ENCODE data around the gene CEP104.

DNA sequence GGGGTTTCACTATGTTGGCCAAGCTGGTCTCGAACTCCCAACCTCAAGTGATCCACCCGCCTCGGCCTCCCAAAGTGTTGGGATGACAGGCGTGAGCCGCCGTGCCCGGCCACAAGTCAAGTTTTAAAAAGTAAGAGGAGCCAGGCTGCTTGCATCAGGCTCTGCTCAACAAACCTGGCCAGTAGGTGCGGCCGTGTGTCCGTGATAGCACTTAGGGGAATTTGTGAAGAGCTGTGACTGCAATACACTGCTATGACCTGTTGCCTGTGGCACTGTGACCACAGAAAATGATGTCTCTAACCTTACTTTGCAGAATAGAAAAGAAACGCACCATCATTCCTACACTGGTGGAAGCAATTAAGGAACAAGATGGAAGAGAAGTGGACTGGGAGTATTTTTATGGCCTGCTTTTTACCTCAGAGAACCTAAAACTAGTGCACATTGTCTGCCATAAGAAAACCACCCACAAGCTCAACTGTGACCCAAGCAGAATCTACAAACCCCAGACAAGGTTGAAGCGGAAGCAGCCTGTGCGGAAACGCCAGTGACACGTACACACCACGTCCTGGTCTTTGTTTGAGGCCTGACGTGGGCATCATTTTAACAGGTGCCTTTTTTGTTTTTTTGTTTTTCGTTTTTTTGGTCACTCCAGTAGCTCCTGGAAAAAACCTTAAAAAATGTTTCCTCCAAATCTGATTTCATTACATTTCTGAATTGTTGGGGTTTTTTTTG lies 26.3 kb upstream of the CEP104 start:
- TF ChIP-seq, protein P1, sequence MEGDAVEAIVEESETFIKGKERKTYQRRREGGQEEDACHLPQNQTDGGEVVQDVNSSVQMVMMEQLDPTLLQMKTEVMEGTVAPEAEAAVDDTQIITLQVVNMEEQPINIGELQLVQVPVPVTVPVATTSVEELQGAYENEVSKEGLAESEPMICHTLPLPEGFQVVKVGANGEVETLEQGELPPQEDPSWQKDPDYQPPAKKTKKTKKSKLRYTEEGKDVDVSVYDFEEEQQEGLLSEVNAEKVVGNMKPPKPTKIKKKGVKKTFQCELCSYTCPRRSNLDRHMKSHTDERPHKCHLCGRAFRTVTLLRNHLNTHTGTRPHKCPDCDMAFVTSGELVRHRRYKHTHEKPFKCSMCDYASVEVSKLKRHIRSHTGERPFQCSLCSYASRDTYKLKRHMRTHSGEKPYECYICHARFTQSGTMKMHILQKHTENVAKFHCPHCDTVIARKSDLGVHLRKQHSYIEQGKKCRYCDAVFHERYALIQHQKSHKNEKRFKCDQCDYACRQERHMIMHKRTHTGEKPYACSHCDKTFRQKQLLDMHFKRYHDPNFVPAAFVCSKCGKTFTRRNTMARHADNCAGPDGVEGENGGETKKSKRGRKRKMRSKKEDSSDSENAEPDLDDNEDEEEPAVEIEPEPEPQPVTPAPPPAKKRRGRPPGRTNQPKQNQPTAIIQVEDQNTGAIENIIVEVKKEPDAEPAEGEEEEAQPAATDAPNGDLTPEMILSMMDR (IDR thresholded peaks at IDR 0.05; ENCODE audit: low read depth, low read length, missing input control): no peak
- TF ChIP-seq, protein P2, sequence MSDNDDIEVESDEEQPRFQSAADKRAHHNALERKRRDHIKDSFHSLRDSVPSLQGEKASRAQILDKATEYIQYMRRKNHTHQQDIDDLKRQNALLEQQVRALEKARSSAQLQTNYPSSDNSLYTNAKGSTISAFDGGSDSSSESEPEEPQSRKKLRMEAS (IDR thresholded peaks at IDR 0.05): no peak
- TF ChIP-seq, protein P3, sequence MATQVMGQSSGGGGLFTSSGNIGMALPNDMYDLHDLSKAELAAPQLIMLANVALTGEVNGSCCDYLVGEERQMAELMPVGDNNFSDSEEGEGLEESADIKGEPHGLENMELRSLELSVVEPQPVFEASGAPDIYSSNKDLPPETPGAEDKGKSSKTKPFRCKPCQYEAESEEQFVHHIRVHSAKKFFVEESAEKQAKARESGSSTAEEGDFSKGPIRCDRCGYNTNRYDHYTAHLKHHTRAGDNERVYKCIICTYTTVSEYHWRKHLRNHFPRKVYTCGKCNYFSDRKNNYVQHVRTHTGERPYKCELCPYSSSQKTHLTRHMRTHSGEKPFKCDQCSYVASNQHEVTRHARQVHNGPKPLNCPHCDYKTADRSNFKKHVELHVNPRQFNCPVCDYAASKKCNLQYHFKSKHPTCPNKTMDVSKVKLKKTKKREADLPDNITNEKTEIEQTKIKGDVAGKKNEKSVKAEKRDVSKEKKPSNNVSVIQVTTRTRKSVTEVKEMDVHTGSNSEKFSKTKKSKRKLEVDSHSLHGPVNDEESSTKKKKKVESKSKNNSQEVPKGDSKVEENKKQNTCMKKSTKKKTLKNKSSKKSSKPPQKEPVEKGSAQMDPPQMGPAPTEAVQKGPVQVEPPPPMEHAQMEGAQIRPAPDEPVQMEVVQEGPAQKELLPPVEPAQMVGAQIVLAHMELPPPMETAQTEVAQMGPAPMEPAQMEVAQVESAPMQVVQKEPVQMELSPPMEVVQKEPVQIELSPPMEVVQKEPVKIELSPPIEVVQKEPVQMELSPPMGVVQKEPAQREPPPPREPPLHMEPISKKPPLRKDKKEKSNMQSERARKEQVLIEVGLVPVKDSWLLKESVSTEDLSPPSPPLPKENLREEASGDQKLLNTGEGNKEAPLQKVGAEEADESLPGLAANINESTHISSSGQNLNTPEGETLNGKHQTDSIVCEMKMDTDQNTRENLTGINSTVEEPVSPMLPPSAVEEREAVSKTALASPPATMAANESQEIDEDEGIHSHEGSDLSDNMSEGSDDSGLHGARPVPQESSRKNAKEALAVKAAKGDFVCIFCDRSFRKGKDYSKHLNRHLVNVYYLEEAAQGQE (IDR thresholded peaks at IDR 0.05): no peak
- TF ChIP-seq, protein P4, sequence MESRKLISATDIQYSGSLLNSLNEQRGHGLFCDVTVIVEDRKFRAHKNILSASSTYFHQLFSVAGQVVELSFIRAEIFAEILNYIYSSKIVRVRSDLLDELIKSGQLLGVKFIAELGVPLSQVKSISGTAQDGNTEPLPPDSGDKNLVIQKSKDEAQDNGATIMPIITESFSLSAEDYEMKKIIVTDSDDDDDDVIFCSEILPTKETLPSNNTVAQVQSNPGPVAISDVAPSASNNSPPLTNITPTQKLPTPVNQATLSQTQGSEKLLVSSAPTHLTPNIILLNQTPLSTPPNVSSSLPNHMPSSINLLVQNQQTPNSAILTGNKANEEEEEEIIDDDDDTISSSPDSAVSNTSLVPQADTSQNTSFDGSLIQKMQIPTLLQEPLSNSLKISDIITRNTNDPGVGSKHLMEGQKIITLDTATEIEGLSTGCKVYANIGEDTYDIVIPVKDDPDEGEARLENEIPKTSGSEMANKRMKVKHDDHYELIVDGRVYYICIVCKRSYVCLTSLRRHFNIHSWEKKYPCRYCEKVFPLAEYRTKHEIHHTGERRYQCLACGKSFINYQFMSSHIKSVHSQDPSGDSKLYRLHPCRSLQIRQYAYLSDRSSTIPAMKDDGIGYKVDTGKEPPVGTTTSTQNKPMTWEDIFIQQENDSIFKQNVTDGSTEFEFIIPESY (IDR thresholded peaks at IDR 0.05): no peak
- TF ChIP-seq GABPA (IDR thresholded peaks at IDR 0.05 in 1 of 2, conservative IDR thresholded peaks at IDR 0.05 in 1 of 2): no peak
- no peak for TF ChIP-seq FOXA2 (IDR thresholded peaks at IDR 0.05)
- TF ChIP-seq SP1 (IDR thresholded peaks at IDR 0.05): no peak
- no peak for TF ChIP-seq RXRA (IDR thresholded peaks at IDR 0.05)
- no peak for TF ChIP-seq YY1 (IDR thresholded peaks at IDR 0.05)
- no peak for TF ChIP-seq FOXA1 (IDR thresholded peaks at IDR 0.05)

Data from liver (tissue), 3 donors.